ENCODE data around the gene TTC23.

TTC23 gene

DNA sequence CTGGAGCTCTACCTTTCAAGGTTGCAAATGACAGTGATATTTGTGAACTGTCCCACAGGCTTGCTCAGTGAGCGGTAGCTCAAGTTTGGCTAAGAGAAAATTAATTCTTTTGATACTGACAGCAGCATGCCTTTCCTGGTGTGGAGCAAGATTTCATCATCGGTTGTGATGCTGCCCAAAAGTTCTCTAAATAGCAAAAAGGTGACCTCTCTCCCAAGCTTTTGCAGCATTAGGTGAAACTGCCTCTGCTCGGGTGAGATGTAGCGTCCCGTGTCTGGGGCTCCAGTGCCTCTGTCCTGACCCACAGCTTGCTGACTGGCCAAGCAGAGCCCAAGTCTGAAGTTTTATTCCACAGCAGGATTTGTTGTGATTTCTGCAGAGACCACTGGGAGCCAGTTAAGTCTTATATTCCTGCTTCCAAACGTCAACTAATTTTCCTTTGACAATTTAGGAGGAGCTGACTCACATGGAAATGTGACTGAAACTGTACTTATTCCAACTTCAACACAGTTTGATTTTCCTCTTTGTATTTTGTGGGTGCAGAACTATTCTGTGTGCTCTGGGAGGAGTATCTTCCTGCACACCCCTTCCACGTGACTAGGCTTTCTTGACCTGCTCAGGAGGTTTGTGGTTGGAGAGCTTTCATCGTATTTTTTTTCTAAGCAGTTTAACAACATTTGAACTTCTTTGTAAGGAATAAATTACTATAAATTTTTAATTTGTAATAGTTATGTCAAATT lies 138.6 kb downstream of the TTC23 start:
- no peaks in the 10 kb centered on the region for H3K36me3 Mint-ChIP-seq (ENCODE audit: low read depth)
- no peak overlapping the region for H3K4me3 Mint-ChIP-seq
- no peak for ATAC-seq
- DNase-seq = no peak
- H3K4me1 Mint-ChIP-seq = peaks cover 5% of the 10 kb centered on the region
- no peak overlapping the region for H3K27ac Mint-ChIP-seq
- peaks cover 20% of the 10 kb centered on the region for H3K27me3 Mint-ChIP-seq
- no peaks in the 10 kb centered on the region for H3K9me3 Mint-ChIP-seq

DNA sequence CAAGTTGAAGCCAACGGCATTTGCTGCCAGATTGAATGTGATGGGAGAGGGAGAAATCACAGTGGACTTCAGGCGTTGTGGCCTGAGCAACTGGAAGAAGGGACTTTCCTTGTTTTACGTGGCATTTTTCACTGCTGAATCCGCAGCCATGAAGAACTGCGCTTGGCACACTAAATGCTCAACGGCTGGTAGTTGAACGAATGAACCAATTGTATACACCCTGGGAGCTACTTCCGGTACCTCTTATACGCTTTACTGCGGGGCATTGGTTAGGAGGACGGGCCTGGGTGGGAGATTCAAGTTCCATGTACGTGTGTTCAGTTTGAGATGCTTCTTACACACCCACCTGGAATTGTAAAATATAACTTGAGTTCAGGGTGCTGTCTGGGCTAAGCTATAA lies 139.3 kb downstream of the TTC23 start:
- peaks cover 5% of the 10 kb centered on the region for H3K4me1 Mint-ChIP-seq
- DNase-seq = no peak
- H3K4me3 Mint-ChIP-seq = no peak overlapping the region
- H3K9me3 Mint-ChIP-seq = no peaks in the 10 kb centered on the region
- peaks cover 22% of the 10 kb centered on the region for H3K27me3 Mint-ChIP-seq
- ATAC-seq = no peak
- no peak overlapping the region for H3K27ac Mint-ChIP-seq
- H3K36me3 Mint-ChIP-seq (ENCODE audit: low read depth) = no peaks in the 10 kb centered on the region

DNA sequence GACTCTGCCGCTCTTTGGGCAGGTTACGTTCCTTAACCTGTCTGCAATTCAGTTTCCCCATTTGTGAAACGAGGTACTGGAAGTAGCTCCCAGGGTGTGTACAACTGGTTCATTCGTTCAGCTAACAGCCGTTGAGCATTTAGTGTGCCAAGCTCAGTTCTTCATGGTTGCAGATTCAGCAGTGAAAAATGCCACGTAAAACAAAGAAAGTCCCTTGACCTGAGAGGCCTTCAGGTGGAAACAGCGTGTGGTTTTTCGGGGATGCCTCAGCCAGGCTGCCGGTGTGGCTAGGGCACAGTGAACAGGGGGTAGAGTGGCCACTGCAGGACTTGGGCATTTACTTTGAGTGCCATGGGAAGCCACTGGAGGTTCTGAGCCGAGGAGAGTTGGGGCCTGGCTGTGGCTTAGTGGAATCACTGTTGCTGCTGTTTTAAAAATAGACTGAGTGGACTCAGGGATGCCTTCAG lies 139.8 kb downstream of the TTC23 start:
- ATAC-seq (no peak), DNase-seq (no peak)
- Mint-ChIP-seq H3K4me1 (peaks cover 5% of the 10 kb centered on the region), H3K9me3 (no peaks in the 10 kb centered on the region), H3K4me3 (no peak overlapping the region), H3K27me3 (peaks cover 23% of the 10 kb centered on the region), H3K36me3 (ENCODE audit: low read depth) (no peaks in the 10 kb centered on the region), H3K27ac (no peak overlapping the region)

- peaks cover 24% of the 10 kb centered on the region for H3K27me3 Mint-ChIP-seq
- no peak overlapping the region for H3K27ac Mint-ChIP-seq
- peaks cover 5% of the 10 kb centered on the region for H3K4me1 Mint-ChIP-seq
- no peaks in the 10 kb centered on the region for H3K36me3 Mint-ChIP-seq (ENCODE audit: low read depth)
- no peak overlapping the region for H3K4me3 Mint-ChIP-seq
- ATAC-seq = no peak
- H3K9me3 Mint-ChIP-seq = no peaks in the 10 kb centered on the region
- DNase-seq = no peak
These were observed 140.4 kb downstream of the TTC23 start for GRCh38 chr15:99108993-99109392.

GRCh38 chr15:99106417-99107220 lies 142.8 kb downstream of the TTC23 start:
- H3K4me1 Mint-ChIP-seq = peaks cover 5% of the 10 kb centered on the region
- H3K27ac Mint-ChIP-seq = no peak overlapping the region
- no peak for ATAC-seq

DNA sequence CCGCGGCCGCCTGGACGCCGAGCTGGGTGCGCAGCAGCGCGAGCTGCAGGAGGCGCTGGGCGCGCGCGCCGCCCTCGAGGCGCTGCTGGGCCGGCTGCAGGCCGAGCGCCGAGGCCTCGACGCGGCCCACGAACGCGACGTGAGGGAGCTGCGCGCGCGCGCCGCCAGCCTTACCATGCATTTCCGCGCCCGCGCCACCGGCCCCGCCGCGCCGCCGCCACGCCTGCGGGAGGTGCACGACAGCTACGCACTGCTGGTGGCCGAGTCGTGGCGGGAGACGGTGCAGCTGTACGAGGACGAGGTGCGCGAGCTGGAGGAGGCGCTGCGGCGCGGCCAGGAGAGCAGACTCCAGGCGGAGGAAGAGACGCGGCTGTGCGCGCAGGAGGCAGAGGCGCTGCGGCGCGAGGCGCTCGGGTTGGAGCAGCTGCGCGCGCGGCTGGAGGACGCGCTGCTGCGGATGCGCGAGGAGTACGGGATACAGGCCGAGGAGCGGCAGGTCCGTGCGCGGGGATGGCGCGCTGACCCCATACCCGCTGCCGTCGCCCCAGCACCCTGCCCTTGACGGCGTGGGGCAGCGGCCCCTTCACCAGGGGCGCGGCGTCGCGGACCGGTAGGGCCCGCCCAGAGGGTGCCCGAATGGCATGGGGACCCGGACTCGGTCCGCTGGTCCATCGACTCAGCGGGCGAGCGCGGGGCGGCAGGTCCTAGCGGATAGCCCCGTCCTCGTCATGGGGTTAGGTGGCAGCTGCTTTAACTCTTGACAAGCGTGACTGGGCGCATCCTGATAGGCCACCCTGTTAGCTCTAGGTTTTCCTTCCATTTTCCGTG lies 143.7 kb downstream of the TTC23 start:
- H3K9me3 Mint-ChIP-seq = no peaks in the 10 kb centered on the region
- DNase-seq (peak; percentile 23), ATAC-seq (peak; percentile 60)
- H3K36me3 Mint-ChIP-seq (ENCODE audit: low read depth) = no peaks in the 10 kb centered on the region
- no peak overlapping the region for H3K27ac Mint-ChIP-seq
- peaks cover 45% of the 10 kb centered on the region for H3K27me3 Mint-ChIP-seq
- H3K4me3 Mint-ChIP-seq = peak overlapping the region; percentile 25
- peaks cover 4% of the 10 kb centered on the region for H3K4me1 Mint-ChIP-seq

More at GRCh38 chr15:99106417-99107220, 142.8 kb downstream of the TTC23 start:
- H3K9me3 Mint-ChIP-seq = no peaks in the 10 kb centered on the region
- peak overlapping the region; percentile 25 for H3K4me3 Mint-ChIP-seq
- peaks cover 40% of the 10 kb centered on the region for H3K27me3 Mint-ChIP-seq
- no peaks in the 10 kb centered on the region for H3K36me3 Mint-ChIP-seq (ENCODE audit: low read depth)
- DNase-seq = no peak

DNA sequence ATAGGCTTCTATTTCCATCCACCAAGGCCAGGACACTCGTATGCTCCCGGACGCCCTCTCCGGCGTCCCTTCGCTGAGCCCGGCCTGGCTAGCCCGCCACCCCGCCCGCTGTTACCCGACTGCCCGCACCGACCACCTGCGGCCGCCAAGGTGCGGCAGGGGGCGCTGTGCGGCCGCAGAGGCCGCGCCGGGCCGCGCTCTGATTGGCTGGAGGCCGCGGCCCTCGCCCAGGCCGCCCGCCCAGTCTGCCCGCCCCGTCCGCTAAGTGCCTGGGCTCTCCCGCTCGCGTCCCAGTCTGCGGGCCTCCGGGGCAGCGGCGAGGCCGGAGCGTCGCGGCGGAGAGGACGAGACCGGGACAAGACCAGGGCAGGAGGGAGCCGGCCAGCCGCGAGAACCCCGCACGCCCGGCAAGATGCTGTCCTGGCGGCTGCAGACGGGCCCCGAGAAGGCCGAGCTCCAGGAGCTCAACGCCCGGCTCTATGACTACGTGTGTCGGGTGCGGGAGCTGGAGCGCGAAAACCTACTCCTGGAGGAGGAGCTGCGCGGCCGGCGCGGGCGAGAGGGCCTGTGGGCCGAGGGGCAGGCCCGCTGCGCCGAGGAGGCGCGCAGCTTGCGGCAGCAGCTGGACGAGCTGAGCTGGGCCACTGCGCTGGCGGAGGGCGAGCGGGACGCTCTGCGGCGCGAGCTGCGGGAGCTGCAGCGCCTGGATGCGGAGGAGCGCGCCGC lies 144.4 kb downstream of the TTC23 start, which contains the start of gene SYNM:
Gene SYNM, plus strand, starts transcription at position 293 of the 726 bp plus-strand sequence. Its CDS starts 120 bp downstream, at position 413.
- peaks cover 50% of the 10 kb centered on the region for H3K27me3 Mint-ChIP-seq
- no peaks in the 10 kb centered on the region for H3K36me3 Mint-ChIP-seq (ENCODE audit: low read depth)
- no peaks in the 10 kb centered on the region for H3K9me3 Mint-ChIP-seq
- DNase-seq (peak; percentile 61), ATAC-seq (peak; percentile 66)
- peak within 1 kb of the TSS; percentile 42 for H3K4me3 Mint-ChIP-seq
- peaks cover 7% of the 10 kb centered on the region for H3K4me1 Mint-ChIP-seq
- no peak within 1 kb of the TSS for H3K27ac Mint-ChIP-seq

- no peaks in the 10 kb centered on the region for H3K9me3 Mint-ChIP-seq
- no peak overlapping the region for H3K4me3 Mint-ChIP-seq
- H3K27me3 Mint-ChIP-seq = peaks cover 55% of the 10 kb centered on the region
- ATAC-seq (no peak), DNase-seq (no peak)
- H3K4me1 Mint-ChIP-seq = peaks cover 7% of the 10 kb centered on the region
- H3K36me3 Mint-ChIP-seq (ENCODE audit: low read depth) = no peaks in the 10 kb centered on the region
- no peak overlapping the region for H3K27ac Mint-ChIP-seq
These were observed 146.1 kb downstream of the TTC23 start for GRCh38 chr15:99103279-99103678.

DNA sequence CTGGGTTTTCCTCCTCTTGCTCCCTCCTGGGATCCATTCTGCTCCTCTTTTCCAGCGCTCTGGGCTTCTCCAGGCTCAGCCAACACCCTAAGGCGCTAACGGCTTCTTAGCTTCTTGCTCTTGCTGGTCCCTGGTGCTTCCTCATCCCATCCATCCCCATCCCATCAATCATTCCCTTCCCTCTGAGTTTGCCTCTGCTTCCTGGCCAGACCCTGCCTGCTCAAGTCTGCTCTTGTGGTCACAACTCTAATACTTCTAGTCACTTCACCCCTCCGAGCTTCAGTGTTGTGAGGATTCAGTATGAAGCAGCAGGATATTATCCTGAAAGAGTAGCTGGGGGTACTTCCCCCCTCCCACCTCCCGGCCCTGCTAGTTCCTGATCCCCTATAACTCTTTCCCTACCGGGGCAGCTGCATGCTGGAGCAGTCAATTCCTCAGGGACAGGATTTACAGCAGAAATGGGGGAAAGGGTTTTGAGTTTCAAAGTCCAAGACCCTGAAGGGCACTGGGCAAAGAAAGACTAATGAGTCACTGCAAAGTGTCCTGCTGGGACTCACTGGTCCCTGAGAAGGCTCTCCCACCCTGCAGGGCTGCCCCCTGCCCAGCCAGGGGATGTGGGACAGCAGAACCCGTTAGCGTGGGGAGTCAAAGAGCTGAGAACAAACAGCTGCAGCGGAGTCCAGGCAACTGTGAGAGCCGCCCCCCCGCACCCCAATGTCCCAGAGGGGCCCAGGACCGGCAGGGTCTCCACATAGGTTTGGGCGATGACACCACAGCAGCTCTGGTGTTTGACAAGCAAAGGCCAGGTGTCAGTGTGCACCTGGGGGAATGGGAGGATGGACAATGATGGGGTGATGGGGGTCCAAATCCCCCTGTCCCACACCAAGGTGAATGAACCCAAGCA lies 146.8 kb downstream of the TTC23 start:
- H3K36me3 Mint-ChIP-seq (ENCODE audit: low read depth) = no peaks in the 10 kb centered on the region
- ATAC-seq (no peak), DNase-seq (no peak)
- H3K27me3 Mint-ChIP-seq = peaks cover 53% of the 10 kb centered on the region
- H3K27ac Mint-ChIP-seq = no peak overlapping the region
- H3K4me3 Mint-ChIP-seq = no peak overlapping the region
- H3K4me1 Mint-ChIP-seq = peaks cover 5% of the 10 kb centered on the region
- H3K9me3 Mint-ChIP-seq = no peaks in the 10 kb centered on the region

DNA sequence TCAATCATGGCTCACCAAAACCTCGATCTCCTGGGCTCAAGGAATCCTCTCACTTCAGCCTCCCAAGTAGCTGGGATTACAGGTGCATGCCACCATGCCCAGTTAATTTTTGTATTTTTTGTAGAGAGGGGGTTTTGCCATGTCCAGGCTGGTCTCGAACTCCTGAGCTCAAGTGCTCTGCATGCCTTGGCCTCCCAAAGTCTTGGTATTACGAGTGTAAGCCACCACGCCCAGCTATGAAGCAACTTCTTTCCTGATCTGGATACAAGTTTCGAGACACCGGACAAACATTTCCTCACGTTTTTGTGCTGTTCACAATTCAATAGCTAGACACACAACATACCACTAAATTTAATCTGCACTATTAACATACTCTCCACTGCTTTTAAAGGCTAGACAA lies 147.9 kb downstream of the TTC23 start:
- Mint-ChIP-seq H3K27me3 (peaks cover 47% of the 10 kb centered on the region), H3K4me1 (peaks cover 5% of the 10 kb centered on the region), H3K27ac (no peak overlapping the region), H3K36me3 (ENCODE audit: low read depth) (no peaks in the 10 kb centered on the region), H3K9me3 (no peaks in the 10 kb centered on the region), H3K4me3 (no peak overlapping the region)
- ATAC-seq (no peak), DNase-seq (no peak)

- ATAC-seq (peak; percentile 29), DNase-seq (peak; percentile 69)
- H3K36me3 Mint-ChIP-seq (ENCODE audit: low read depth) = no peaks in the 10 kb centered on the region
- peaks cover 43% of the 10 kb centered on the region for H3K27me3 Mint-ChIP-seq
- H3K4me3 Mint-ChIP-seq = no peak overlapping the region
- no peaks in the 10 kb centered on the region for H3K9me3 Mint-ChIP-seq
- H3K27ac Mint-ChIP-seq = no peak overlapping the region
- peaks cover 3% of the 10 kb centered on the region for H3K4me1 Mint-ChIP-seq
These were observed 148.9 kb downstream of the TTC23 start for GRCh38 chr15:99100245-99101173.

DNA sequence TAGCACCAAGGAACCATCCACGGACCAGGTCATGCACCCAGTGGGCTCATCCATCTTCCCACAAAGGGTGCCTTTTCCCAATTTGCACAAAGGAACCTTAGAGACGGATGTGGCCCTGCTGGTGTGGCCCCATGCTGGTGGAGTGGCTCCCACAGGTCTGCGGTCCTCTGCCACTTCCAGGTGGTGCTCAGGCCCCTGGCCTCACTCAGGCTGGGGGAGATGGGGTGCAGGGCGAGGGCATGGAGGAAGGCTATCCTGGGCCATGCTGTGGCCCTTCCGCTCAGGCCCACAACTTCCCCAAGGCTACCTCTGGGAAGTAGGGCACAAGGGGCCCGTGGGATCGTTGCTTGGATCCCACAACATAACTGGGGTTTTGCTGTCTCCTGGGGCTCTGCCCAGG lies 149.7 kb downstream of the TTC23 start:
- Mint-ChIP-seq H3K9me3 (no peaks in the 10 kb centered on the region), H3K4me3 (no peak overlapping the region), H3K4me1 (peaks cover 3% of the 10 kb centered on the region), H3K36me3 (ENCODE audit: low read depth) (no peaks in the 10 kb centered on the region), H3K27me3 (peaks cover 43% of the 10 kb centered on the region), H3K27ac (no peak overlapping the region)
- no peak for DNase-seq
- no peak for ATAC-seq

Data from activated naive CD8-positive, alpha-beta T cell treated with anti-CD3 and anti-CD28 coated beads, Interleukin-2, amount 50 U/mL, for 24 hours (primary cell).